ENCODE data around the gene PITRM1.
"Not testable (repeated sequence)": the region's sequence is repeated elsewhere in the genome, so short reads cannot be mapped to it uniquely, and the experiment has no call there.

Gene PITRM1, protein sequence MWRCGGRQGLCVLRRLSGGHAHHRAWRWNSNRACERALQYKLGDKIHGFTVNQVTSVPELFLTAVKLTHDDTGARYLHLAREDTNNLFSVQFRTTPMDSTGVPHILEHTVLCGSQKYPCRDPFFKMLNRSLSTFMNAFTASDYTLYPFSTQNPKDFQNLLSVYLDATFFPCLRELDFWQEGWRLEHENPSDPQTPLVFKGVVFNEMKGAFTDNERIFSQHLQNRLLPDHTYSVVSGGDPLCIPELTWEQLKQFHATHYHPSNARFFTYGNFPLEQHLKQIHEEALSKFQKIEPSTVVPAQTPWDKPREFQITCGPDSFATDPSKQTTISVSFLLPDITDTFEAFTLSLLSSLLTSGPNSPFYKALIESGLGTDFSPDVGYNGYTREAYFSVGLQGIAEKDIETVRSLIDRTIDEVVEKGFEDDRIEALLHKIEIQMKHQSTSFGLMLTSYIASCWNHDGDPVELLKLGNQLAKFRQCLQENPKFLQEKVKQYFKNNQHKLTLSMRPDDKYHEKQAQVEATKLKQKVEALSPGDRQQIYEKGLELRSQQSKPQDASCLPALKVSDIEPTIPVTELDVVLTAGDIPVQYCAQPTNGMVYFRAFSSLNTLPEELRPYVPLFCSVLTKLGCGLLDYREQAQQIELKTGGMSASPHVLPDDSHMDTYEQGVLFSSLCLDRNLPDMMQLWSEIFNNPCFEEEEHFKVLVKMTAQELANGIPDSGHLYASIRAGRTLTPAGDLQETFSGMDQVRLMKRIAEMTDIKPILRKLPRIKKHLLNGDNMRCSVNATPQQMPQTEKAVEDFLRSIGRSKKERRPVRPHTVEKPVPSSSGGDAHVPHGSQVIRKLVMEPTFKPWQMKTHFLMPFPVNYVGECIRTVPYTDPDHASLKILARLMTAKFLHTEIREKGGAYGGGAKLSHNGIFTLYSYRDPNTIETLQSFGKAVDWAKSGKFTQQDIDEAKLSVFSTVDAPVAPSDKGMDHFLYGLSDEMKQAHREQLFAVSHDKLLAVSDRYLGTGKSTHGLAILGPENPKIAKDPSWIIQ

DNA sequence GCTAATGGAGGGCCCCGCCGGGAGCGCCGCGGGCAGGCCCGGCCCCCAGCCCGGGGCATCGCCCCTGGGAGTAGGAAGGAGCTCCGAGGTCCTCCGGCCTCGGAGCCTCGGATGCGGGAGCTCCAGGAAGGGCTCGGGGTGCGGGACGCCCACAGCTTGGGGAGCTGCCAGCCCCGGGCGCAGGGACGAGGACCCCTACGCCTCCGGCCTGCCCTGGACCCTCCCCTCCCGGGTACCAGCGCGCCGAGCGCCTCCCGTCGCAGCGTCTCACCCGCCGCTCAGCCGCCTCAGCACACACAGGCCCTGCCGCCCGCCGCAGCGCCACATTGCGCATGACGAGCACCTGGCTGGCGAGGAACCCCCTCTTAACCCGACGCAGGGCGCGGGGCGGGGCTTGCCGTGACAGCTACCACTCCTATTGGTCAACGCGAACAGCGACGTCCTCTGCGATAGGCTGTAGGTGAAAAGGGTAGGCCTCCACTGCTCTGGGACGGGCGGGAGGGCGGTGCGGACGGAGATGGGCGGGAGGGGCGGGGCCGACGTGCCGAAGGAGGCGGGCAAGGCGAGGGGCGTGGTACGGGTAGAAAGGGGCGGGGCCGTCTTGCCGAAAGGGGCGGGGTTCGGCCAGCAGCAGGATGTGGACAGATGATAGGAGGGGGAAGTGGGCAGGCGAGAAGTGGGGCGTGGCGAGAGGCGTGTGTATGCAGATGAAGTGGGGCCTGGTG lies at the start of gene PITRM1:
PITRM1 (minus strand) TSS at position 337 of the 725 bp plus-strand sequence; CDS start at position 327, 10 bp downstream.
- TF ChIP-seq, protein P1, sequence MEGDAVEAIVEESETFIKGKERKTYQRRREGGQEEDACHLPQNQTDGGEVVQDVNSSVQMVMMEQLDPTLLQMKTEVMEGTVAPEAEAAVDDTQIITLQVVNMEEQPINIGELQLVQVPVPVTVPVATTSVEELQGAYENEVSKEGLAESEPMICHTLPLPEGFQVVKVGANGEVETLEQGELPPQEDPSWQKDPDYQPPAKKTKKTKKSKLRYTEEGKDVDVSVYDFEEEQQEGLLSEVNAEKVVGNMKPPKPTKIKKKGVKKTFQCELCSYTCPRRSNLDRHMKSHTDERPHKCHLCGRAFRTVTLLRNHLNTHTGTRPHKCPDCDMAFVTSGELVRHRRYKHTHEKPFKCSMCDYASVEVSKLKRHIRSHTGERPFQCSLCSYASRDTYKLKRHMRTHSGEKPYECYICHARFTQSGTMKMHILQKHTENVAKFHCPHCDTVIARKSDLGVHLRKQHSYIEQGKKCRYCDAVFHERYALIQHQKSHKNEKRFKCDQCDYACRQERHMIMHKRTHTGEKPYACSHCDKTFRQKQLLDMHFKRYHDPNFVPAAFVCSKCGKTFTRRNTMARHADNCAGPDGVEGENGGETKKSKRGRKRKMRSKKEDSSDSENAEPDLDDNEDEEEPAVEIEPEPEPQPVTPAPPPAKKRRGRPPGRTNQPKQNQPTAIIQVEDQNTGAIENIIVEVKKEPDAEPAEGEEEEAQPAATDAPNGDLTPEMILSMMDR (IDR thresholded peaks at IDR 0.05; ENCODE audit: borderline replicate concordance, extremely low read depth, low read length, poor library complexity, severe bottlenecking): no peak
- Histone ChIP-seq H2AFZ (ENCODE audit: low read depth, low read length) (peak within 1 kb of the TSS; percentile 70), H3K9ac (ENCODE audit: low read depth, low read length) (peak within 1 kb of the TSS; percentile 75), H3K4me1 (ENCODE audit: insufficient read depth, low read length) (peaks cover 21% of the 10 kb centered on the region), H3K4me3 (ENCODE audit: low read depth in 1 of 2, low read length in 2 of 2) (peak within 1 kb of the TSS; percentile 65 to 92), H3K79me2 (ENCODE audit: insufficient read depth, low read length) (peaks cover 15% of the 10 kb centered on the region), H3K27ac (ENCODE audit: low read length) (peak within 1 kb of the TSS; percentile 50), H3K27me3 (ENCODE audit: insufficient read depth, low read length, poor library complexity) (no peaks in the 10 kb centered on the region), H3K36me3 (ENCODE audit: insufficient read depth, low read length) (peaks cover 24% of the 10 kb centered on the region), H3K4me2 (ENCODE audit: insufficient read depth, low read length) (peak within 1 kb of the TSS; percentile 80), H3K9me3 (ENCODE audit: insufficient read depth, low read length, severe bottlenecking) (no peaks in the 10 kb centered on the region), H4K20me1 (ENCODE audit: insufficient read depth, low read length) (0 out of 2 replicates have a peak, but pooled peaks cover under 1% of the 10 kb centered on the region)
- peak; percentile 96 for ATAC-seq (ENCODE audit: insufficient read depth, low read depth)
- DNase-seq: peak; percentile 100

DNA sequence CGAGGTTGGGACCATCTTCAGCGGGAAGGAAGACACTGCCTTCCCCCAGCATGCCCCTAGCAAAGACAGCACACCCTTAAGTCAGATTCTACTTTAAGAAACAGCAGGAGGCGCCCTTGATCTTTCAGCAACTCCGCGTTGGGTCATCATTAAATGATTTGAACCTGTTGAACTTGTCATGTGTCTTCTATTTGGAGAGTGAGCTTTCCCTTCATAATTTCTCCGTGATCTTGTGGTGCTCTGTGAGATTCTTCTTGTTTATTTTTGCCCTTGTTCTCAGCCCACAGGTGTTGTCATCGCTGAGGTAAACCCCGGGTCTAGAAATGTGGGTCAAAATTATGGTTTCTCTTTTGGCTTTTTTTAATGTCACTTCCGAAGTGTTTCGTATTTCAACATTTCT lies 49.5 kb upstream of the PITRM1 start:
- Histone ChIP-seq H3K9me3 (ENCODE audit: insufficient read depth, low read length, severe bottlenecking) (no peaks in the 10 kb centered on the region), H2AFZ (ENCODE audit: low read depth, low read length) (no peak overlapping the region), H3K4me2 (ENCODE audit: insufficient read depth, low read length) (no peak overlapping the region), H3K79me2 (ENCODE audit: insufficient read depth, low read length) (no peaks in the 10 kb centered on the region), H3K27me3 (ENCODE audit: insufficient read depth, low read length, poor library complexity) (no peaks in the 10 kb centered on the region), H3K4me1 (ENCODE audit: insufficient read depth, low read length) (peaks cover 4% of the 10 kb centered on the region), H4K20me1 (ENCODE audit: insufficient read depth, low read length) (no peaks in the 10 kb centered on the region), H3K36me3 (ENCODE audit: insufficient read depth, low read length) (no peaks in the 10 kb centered on the region), H3K4me3 (ENCODE audit: low read depth in 1 of 2, low read length in 2 of 2) (no peak overlapping the region), H3K9ac (ENCODE audit: low read depth, low read length) (no peak overlapping the region), H3K27ac (ENCODE audit: low read length) (no peak overlapping the region)
- ATAC-seq (ENCODE audit: insufficient read depth, low read depth) (no peak), DNase-seq (peak; percentile 20)
- TF ChIP-seq, protein P1 (IDR thresholded peaks at IDR 0.05; ENCODE audit: borderline replicate concordance, extremely low read depth, low read length, poor library complexity, severe bottlenecking): peak; percentile 49
- TF ChIP-seq EZH2 (IDR thresholded peaks at IDR 0.05; ENCODE audit: borderline replicate concordance, low read depth, low read length, severe bottlenecking): no peak

DNA sequence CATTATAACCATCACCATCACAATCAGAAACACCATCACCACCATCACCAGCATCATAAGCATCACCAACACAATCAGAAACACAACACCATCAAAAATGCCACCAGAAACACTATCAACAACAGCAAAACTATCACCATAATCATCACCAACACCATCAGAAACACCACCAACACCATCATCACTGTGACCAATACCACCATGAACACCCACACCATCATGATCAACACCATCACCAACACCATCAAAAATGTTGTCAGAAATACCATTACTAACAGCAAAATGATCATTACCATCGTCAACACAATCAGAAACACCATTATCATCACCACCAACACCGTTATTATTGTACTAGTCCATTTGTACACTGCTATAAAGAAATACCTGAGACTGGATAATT lies 49.0 kb upstream of the PITRM1 start:
- H3K4me1 ChIP-seq (ENCODE audit: insufficient read depth, low read length); H3K27ac ChIP-seq (ENCODE audit: low read length); H3K9me3 ChIP-seq (ENCODE audit: insufficient read depth, low read length, severe bottlenecking); DNase-seq; H4K20me1 ChIP-seq (ENCODE audit: insufficient read depth, low read length); H3K36me3 ChIP-seq (ENCODE audit: insufficient read depth, low read length); H2AFZ ChIP-seq (ENCODE audit: low read depth, low read length); H3K4me2 ChIP-seq (ENCODE audit: insufficient read depth, low read length); H3K4me3 ChIP-seq (ENCODE audit: low read depth in 1 of 2, low read length in 2 of 2); H3K79me2 ChIP-seq (ENCODE audit: insufficient read depth, low read length); H3K9ac ChIP-seq (ENCODE audit: low read depth, low read length); H3K27me3 ChIP-seq (ENCODE audit: insufficient read depth, low read length, poor library complexity); ATAC-seq (ENCODE audit: insufficient read depth, low read depth): not testable (repeated sequence)

Data from DND-41 (cell line).